H1 (cell line): ENCODE results near the gene NUP98. TPM values are rescaled to one million over a fixed set of nuclear protein-coding genes. Genes with fewer than 3 reads are reported as not detected.

Experiments
- CTCF ChIA-PET: fragments of 300-600 bp; sonication (Branson Sonifier 250); formaldehyde crosslinking; loops from one replicate; lab custom pipeline; 2021; ENCODE audit not compliant: partially characterized antibody; lab: Charles Lee
- POLR2A ChIA-PET: fragments of 300-600 bp; sonication (Branson Sonifier 250); formaldehyde crosslinking; loops from one replicate; lab custom pipeline; 2021; ENCODE audit warnings: inconsistent platforms; ENCODE audit not compliant: partially characterized antibody; lab: Charles Lee
- DNase-seq, 2 experiments: peaks; one replicate each; pipeline versions ENCODE4 v3.0.0 to v3.0.0-alpha.2; 2010 to 2022; ENCODE audit warnings: low spot score in 2 of 2, low read depth in 1 of 2, mixed read lengths in 1 of 2
- FAIRE-seq: peaks from 2 replicates; lab custom pipeline; 2011; peaks lifted over from hg19 to GRCh38; lab: Jason Lieb, UNC
- H2AFZ ChIP-seq: 2 replicates; pipeline ENCODE4 v1.8.1; 2012; ENCODE audit warnings: low read length, inconsistent platforms
- H2AK5ac ChIP-seq: 2 replicates; pipeline ENCODE4 v1.6.1; 2013; ENCODE audit warnings: low read depth, low read length
- H2BK120ac ChIP-seq: replicated peaks from 2 replicates; pipeline ENCODE3; 2013; ENCODE audit warnings: low read depth, low read length, inconsistent platforms
- H2BK12ac ChIP-seq: 2 replicates; pipeline ENCODE4 v1.6.1; 2013; ENCODE audit warnings: low read depth, low read length
- H2BK15ac ChIP-seq: 2 replicates; pipeline ENCODE4 v1.6.1; 2013; ENCODE audit warnings: low read length
- H2BK20ac ChIP-seq: 2 replicates; pipeline ENCODE4 v1.6.1; 2013; ENCODE audit warnings: low read length
- H2BK5ac ChIP-seq: 2 replicates; pipeline ENCODE4 v1.6.1; 2013; ENCODE audit warnings: low read depth, low read length
- H3K14ac ChIP-seq: 2 replicates; pipeline ENCODE4 v1.6.1; 2013; ENCODE audit warnings: inconsistent platforms; ENCODE audit not compliant: insufficient read length
- H3K18ac ChIP-seq: 2 replicates; pipeline ENCODE4 v1.6.1; 2013; ENCODE audit warnings: low read length; ENCODE audit errors: extremely low read depth
- H3K23ac ChIP-seq: 2 replicates; pipeline ENCODE4 v1.6.1; 2013; ENCODE audit warnings: inconsistent platforms; ENCODE audit not compliant: insufficient read length
- H3K23me2 ChIP-seq: 2 replicates; pipeline ENCODE4 v1.6.1; 2013; ENCODE audit warnings: low read depth, low read length
- H3K27ac ChIP-seq: 2 replicates; pipeline ENCODE4 v1.6.1; 2011; ENCODE audit warnings: low read depth, low read length, inconsistent platforms
- H3K27me3 ChIP-seq, 4 experiments: replicated peaks in 1 of 4; 1 replicate in 1 of 4; 2 replicates in 3 of 4; pipeline versions ENCODE4 v1.6.1 to v1.8.1; 2011 to 2013; ENCODE audit warnings: low read length in 3 of 4, mild to moderate bottlenecking in 3 of 4, inconsistent platforms in 2 of 4, mixed read lengths in 2 of 4, moderate library complexity in 1 of 4; ENCODE audit not compliant: control insufficient read depth in 3 of 4, insufficient read depth in 3 of 4; ENCODE audit errors: extremely low read depth in 1 of 4
- H3K36me3 ChIP-seq, 4 experiments: 2 replicates each; pipeline versions ENCODE4 v1.6.1 to v1.8.1; 2011 to 2013; ENCODE audit warnings: mild to moderate bottlenecking in 4 of 4, low read length in 3 of 4, moderate library complexity in 2 of 4, control low read depth in 1 of 4, inconsistent platforms in 1 of 4; ENCODE audit not compliant: insufficient read depth in 4 of 4, control insufficient read depth in 2 of 4
- H3K4ac ChIP-seq: replicated peaks from 2 replicates; pipeline ENCODE3; 2013; ENCODE audit warnings: low read length, low read depth, mixed read lengths, inconsistent platforms; ENCODE audit not compliant: insufficient read length
- H3K4me1 ChIP-seq, 4 experiments: replicated peaks in 1 of 4; 1 replicate in 1 of 4; 2 replicates in 3 of 4; pipeline versions ENCODE4 v1.6.1 to v1.8.1; 2011 to 2013; ENCODE audit warnings: low read length in 3 of 4, inconsistent platforms in 2 of 4, mixed read lengths in 1 of 4; ENCODE audit not compliant: insufficient read depth in 4 of 4, control insufficient read depth in 3 of 4
- H3K4me2 ChIP-seq, 2 experiments: 2 replicates each; pipeline versions ENCODE4 v1.6.1 to v1.8.1; 2011 to 2013; ENCODE audit warnings: low read depth in 2 of 2, low read length in 2 of 2, control low read depth in 1 of 2, inconsistent platforms in 1 of 2, mild to moderate bottlenecking in 1 of 2; ENCODE audit not compliant: insufficient read depth in 1 of 2
- H3K4me3 ChIP-seq, 4 experiments: fragments of 200-600, 300-600 bp in 1 of 4; sonication (generic), shearing (Covaris generic), sonication (Bioruptor Twin) in 1 of 4; 2 replicates each; pipeline versions ENCODE4 v1.5.1 to v1.8.1; 2011 to 2016; ENCODE audit warnings: low read length in 4 of 4, low read depth in 3 of 4, control low read depth in 2 of 4, inconsistent platforms in 2 of 4, mild to moderate bottlenecking in 2 of 4, mixed read lengths in 1 of 4, moderate library complexity in 1 of 4; ENCODE audit not compliant: insufficient read depth in 2 of 4; ENCODE audit errors: extremely low read depth in 1 of 4
- H3K56ac ChIP-seq: replicated peaks from 2 replicates; pipeline ENCODE3; 2013; ENCODE audit warnings: low read depth, mild to moderate bottlenecking, mixed read lengths, low read length, inconsistent platforms; ENCODE audit not compliant: insufficient read length
- H3K79me1 ChIP-seq: 2 replicates; pipeline ENCODE4 v1.6.1; 2013; ENCODE audit warnings: low read depth, low read length, control low read depth
- H3K79me2 ChIP-seq, 2 experiments: 2 replicates each; pipeline versions ENCODE4 v1.6.1 to v1.8.1; 2012 to 2013; ENCODE audit warnings: low read length in 2 of 2, mild to moderate bottlenecking in 2 of 2, inconsistent platforms in 1 of 2; ENCODE audit not compliant: insufficient read depth in 2 of 2, control insufficient read depth in 1 of 2
- H3K9ac ChIP-seq, 4 experiments: replicated peaks in 1 of 4; 1 replicate in 1 of 4; 2 replicates in 3 of 4; pipeline versions ENCODE4 v1.6.1 to v1.8.1; 2011 to 2013; ENCODE audit warnings: low read depth in 3 of 4, low read length in 3 of 4, control low read depth in 2 of 4, mild to moderate bottlenecking in 2 of 4, moderate library complexity in 2 of 4, inconsistent platforms in 1 of 4; ENCODE audit errors: extremely low read depth in 1 of 4
- H3K9me3 ChIP-seq, 2 experiments: 2 replicates each; pipeline versions ENCODE4 v1.6.1 to v1.8.1; 2012 to 2013; ENCODE audit warnings: mild to moderate bottlenecking in 2 of 2, moderate library complexity in 2 of 2, control low read depth in 1 of 2, inconsistent platforms in 1 of 2, low read depth in 1 of 2, low read length in 1 of 2, mixed read lengths in 1 of 2; ENCODE audit not compliant: insufficient read depth in 2 of 2
- H4K20me1 ChIP-seq, 2 experiments: replicated peaks in 1 of 2; 2 replicates each; pipeline versions ENCODE3 to v1.8.1; 2011 to 2013; ENCODE audit warnings: inconsistent platforms in 2 of 2, low read length in 2 of 2, mild to moderate bottlenecking in 1 of 2; ENCODE audit not compliant: insufficient read depth in 2 of 2, control insufficient read depth in 1 of 2
- H4K5ac ChIP-seq: 2 replicates; pipeline ENCODE4 v1.6.1; 2013; ENCODE audit warnings: low read length, low read depth, mixed read lengths, inconsistent platforms; ENCODE audit not compliant: insufficient read length
- H4K8ac ChIP-seq: 2 replicates; pipeline ENCODE4 v1.8.0; 2013; ENCODE audit warnings: mild to moderate bottlenecking, moderate library complexity, low read length, inconsistent platforms; ENCODE audit not compliant: insufficient read depth; ENCODE audit errors: extremely low read depth
- H4K91ac ChIP-seq: replicated peaks from 2 replicates; pipeline ENCODE3; 2013; ENCODE audit warnings: low read length, mixed read lengths, inconsistent platforms; ENCODE audit not compliant: insufficient read length
- KDM1A ChIP-seq: fragments of 200-600, 300-600 bp; sonication (generic); IDR thresholded peaks from 2 replicates; pipeline ENCODE4 v1.7.1; 2016; ENCODE audit warnings: mild to moderate bottlenecking, low read length, borderline replicate concordance
- MAFK ChIP-seq: IDR thresholded peaks from 2 replicates; pipeline ENCODE4 v1.6.1; 2012; ENCODE audit warnings: low read depth, mild to moderate bottlenecking, improper control_type of control experiment, low read length
- NRF1 ChIP-seq: IDR thresholded peaks from 2 replicates; pipeline ENCODE4 v1.6.1; 2011; ENCODE audit warnings: mild to moderate bottlenecking, low read depth, low read length, improper control_type of control experiment
- RAD21 ChIP-seq, 2 experiments: IDR thresholded peaks in 1 of 2; conservative IDR thresholded peaks in 1 of 2; 2 replicates each; pipeline ENCODE4 v1.6.1; 2011; ENCODE audit warnings: low read depth in 2 of 2, low read length in 2 of 2, improper control_type of control experiment in 1 of 2, inconsistent platforms in 1 of 2, mild to moderate bottlenecking in 1 of 2, moderate library complexity in 1 of 2
- TAF1 ChIP-seq: IDR thresholded peaks from 2 replicates; pipeline ENCODE4 v1.6.1; 2011; ENCODE audit warnings: mild to moderate bottlenecking, low read depth, low read length
- WGBS, 2 experiments: shearing (Covaris generic) in 1 of 2; methylation state at CpG; one replicate each; pipeline versions ENCODE4 v1.1.6 to v1.1.7; 2013 to 2015; ENCODE audit warnings: low lambda C conversion rate in 2 of 2, mixed read lengths in 2 of 2, inconsistent platforms in 1 of 2, low coverage in 1 of 2, missing lambda C conversion rate in 1 of 2; ENCODE audit not compliant: insufficient replicate concordance in 2 of 2, insufficient coverage in 1 of 2, insufficient read length in 1 of 2; ENCODE audit errors: extremely low coverage in 1 of 2, missing lambda C conversion rate in 1 of 2; 5-methylcytosine and 5-hydroxymethylcytosine counted together
- polyA plus RNA-seq, 7 experiments: library from polyadenylated mRNA; depleted of rRNA in 3 of 7; stranded (reverse) in 5 of 7; unstranded in 2 of 7; fragments of >200 nt in 5 of 7; fragments of 200-250 nt in 2 of 7; gene quantifications; 1 replicate in 5 of 7; 2 replicates in 1 of 7; 4 replicates in 1 of 7; pipeline versions ENCODE4 v1.2.1 to v1.2.3, GENCODE V29; 2011 to 2013; ENCODE audit warnings: missing spikeins in 2 of 7, mixed read lengths in 2 of 7
- total RNA-seq: library from RNA; stranded (reverse); fragmentation: NEBNext Ultra II Directional; extraction: Animal tissue kit (Norgen Biotek cat#: 25700); gene quantifications from 2 replicates; pipeline ENCODE4 v1.2.1, GENCODE V29; 2021
- TF ChIP-seq, protein P1 (sequence below), 3 experiments: IDR thresholded peaks; 1 replicate in 2 of 3; 2 replicates in 1 of 3; pipeline versions ENCODE4 v1.5.1 to v1.6.1; 2011; ENCODE audit warnings: low read length in 3 of 3, mild to moderate bottlenecking in 3 of 3, inconsistent platforms in 2 of 3, low read depth in 1 of 3, moderate library complexity in 1 of 3; ENCODE audit not compliant: insufficient read depth in 1 of 3; ENCODE audit errors: control extremely low read depth in 1 of 3
- TF ChIP-seq, protein P2 (sequence below): IDR thresholded peaks from 2 replicates; pipeline ENCODE4 v1.6.1; 2011; ENCODE audit warnings: low read depth, mild to moderate bottlenecking, low read length; ENCODE audit not compliant: insufficient read depth

NUP98 gene
- total and polyA plus RNA-seq, 2 of the 8 experiments (the other 6 are each of a cell fraction or from before 2014, with no cell fraction given) = 98.6 to 261 TPM

GRCh38 chr11:3703383-3703782, 94.0 kb downstream of the NUP98 start:
- no peak overlapping the region for H2BK15ac ChIP-seq
- H2AFZ ChIP-seq = no peak overlapping the region
- no peak overlapping the region for H2BK120ac ChIP-seq
- ChIA-PET CTCF (interaction anchor here (0.6 kb wide), 1 partner anchor 568 kb away, joined by 3 read pairs; no protein-coding TSS in a partner anchor), POLR2A (interaction anchor here (1.1 kb wide), 1 partner anchor 10 kb away, joined by 3 read pairs; no protein-coding TSS in a partner anchor)
- TF ChIP-seq MAFK (no peak), RAD21 (IDR thresholded peaks at IDR 0.05 in 1 of 2, conservative IDR thresholded peaks at IDR 0.05 in 1 of 2; ENCODE audit: low read depth in 2 of 2, low read length in 2 of 2) (no peak), NRF1 (no peak), TAF1 (no peak), KDM1A (no peak)
- TF ChIP-seq, protein P1, sequence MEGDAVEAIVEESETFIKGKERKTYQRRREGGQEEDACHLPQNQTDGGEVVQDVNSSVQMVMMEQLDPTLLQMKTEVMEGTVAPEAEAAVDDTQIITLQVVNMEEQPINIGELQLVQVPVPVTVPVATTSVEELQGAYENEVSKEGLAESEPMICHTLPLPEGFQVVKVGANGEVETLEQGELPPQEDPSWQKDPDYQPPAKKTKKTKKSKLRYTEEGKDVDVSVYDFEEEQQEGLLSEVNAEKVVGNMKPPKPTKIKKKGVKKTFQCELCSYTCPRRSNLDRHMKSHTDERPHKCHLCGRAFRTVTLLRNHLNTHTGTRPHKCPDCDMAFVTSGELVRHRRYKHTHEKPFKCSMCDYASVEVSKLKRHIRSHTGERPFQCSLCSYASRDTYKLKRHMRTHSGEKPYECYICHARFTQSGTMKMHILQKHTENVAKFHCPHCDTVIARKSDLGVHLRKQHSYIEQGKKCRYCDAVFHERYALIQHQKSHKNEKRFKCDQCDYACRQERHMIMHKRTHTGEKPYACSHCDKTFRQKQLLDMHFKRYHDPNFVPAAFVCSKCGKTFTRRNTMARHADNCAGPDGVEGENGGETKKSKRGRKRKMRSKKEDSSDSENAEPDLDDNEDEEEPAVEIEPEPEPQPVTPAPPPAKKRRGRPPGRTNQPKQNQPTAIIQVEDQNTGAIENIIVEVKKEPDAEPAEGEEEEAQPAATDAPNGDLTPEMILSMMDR (IDR thresholded peaks at IDR 0.05; ENCODE audit: control extremely low read depth in 1 of 3, insufficient read depth in 1 of 3, low read depth in 1 of 3, low read length in 3 of 3) = no peak
- TF ChIP-seq, protein P2, sequence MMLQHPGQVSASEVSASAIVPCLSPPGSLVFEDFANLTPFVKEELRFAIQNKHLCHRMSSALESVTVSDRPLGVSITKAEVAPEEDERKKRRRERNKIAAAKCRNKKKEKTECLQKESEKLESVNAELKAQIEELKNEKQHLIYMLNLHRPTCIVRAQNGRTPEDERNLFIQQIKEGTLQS = no peak
- H3K14ac ChIP-seq = no peak overlapping the region
- H3K56ac ChIP-seq = no peak overlapping the region
- no peak overlapping the region for H3K23ac ChIP-seq
- no peak overlapping the region for H3K4me2 ChIP-seq
- 92% methylated on average over 3 of the region's 3 CpGs; no CpG with 5 or more reads in 1 of the 2 experiments for WGBS, 2 experiments
- H3K18ac ChIP-seq = no peak overlapping the region
- H3K9ac ChIP-seq = no peak overlapping the region
- no peaks in the 10 kb centered on the region for H4K20me1 ChIP-seq
- H3K9me3 ChIP-seq = no peaks in the 10 kb centered on the region
- no peak overlapping the region for H2BK12ac ChIP-seq
- H3K4me1 ChIP-seq = no peaks in the 10 kb centered on the region
- H3K27ac ChIP-seq = no peak overlapping the region
- no peak overlapping the region for H4K8ac ChIP-seq
- no peaks in the 10 kb centered on the region; the same call in 1 of the 2 replicates for H3K23me2 ChIP-seq
- H3K79me1 ChIP-seq = no peaks in the 10 kb centered on the region
- H3K4me3 ChIP-seq = no peak overlapping the region
- no peak overlapping the region for H2BK20ac ChIP-seq
- H3K36me3 ChIP-seq = peaks cover 30 to 87% (median 62%) of the 10 kb centered on the region in 4 experiments
- H3K4ac ChIP-seq = no peak overlapping the region
- H2AK5ac ChIP-seq = no peak overlapping the region
- H2BK5ac ChIP-seq = no peak overlapping the region
- no peak overlapping the region for H4K91ac ChIP-seq
- FAIRE-seq (no peak), DNase-seq (no peak)
- H3K27me3 ChIP-seq = no peaks in the 10 kb centered on the region
- H3K79me2 ChIP-seq = peaks cover 0 to 3% of the 10 kb centered on the region in 2 experiments; a peak in 1 of 4 replicates
- no peak overlapping the region for H4K5ac ChIP-seq
